RWPE2 (cell line): ENCODE data around the gene AADAC.
"Not testable (repeated sequence)": the region's sequence is repeated elsewhere in the genome, so short reads cannot be mapped to it uniquely, and the experiment has no call there.

Source experiments
- ATAC-seq: fragments of 200-7000 bp; cut with Tn5 transposase; 3 replicates; pipeline ENCODE4 v1.9.1; 2021; ENCODE audit warnings: low read depth
- DNase-seq: peaks from one replicate; pipeline ENCODE4 v3.0.0-alpha.2; 2020; ENCODE audit warnings: low spot score
- H3K27ac ChIP-seq: fragments of 450-650 bp; 2 replicates; pipeline ENCODE4 v1.5.1; 2017; ENCODE audit warnings: mild to moderate bottlenecking; ENCODE audit not compliant: poor library complexity, severe bottlenecking
- H3K27me3 ChIP-seq: fragments of 250-450 bp; sonication (Bioruptor Pico); 2 replicates; pipeline ENCODE4 v1.5.1; 2021; ENCODE audit warnings: mild to moderate bottlenecking, moderate library complexity; ENCODE audit not compliant: insufficient read depth, poor library complexity, severe bottlenecking
- H3K36me3 ChIP-seq: fragments of 250-450 bp; sonication (Bioruptor Pico); 2 replicates; pipeline ENCODE4 v1.5.1; 2020; ENCODE audit warnings: low read depth, mild to moderate bottlenecking, moderate library complexity
- H3K4me1 ChIP-seq: fragments of 250-450 bp; sonication (Bioruptor Pico); 2 replicates; pipeline ENCODE4 v1.5.1; 2021; ENCODE audit warnings: mild to moderate bottlenecking, moderate library complexity; ENCODE audit not compliant: insufficient read depth, poor library complexity, severe bottlenecking
- H3K4me3 ChIP-seq: fragments of 250-450 bp; sonication (Bioruptor Pico); 2 replicates; pipeline ENCODE4 v1.5.1; 2021; ENCODE audit warnings: mild to moderate bottlenecking, moderate library complexity; ENCODE audit not compliant: severe bottlenecking
- H3K9me3 ChIP-seq: fragments of 250-450 bp; sonication (Bioruptor Pico); 2 replicates; pipeline ENCODE4 v1.5.1; 2021; ENCODE audit warnings: mild to moderate bottlenecking, moderate library complexity; ENCODE audit not compliant: severe bottlenecking
- TF ChIP-seq, protein P1 (sequence below): fragments of 450-650 bp; IDR thresholded peaks from one replicate; pipeline ENCODE4 v1.5.1; 2017; ENCODE audit warnings: mild to moderate bottlenecking, moderate library complexity; ENCODE audit not compliant: poor library complexity, severe bottlenecking

AADAC gene

DNA sequence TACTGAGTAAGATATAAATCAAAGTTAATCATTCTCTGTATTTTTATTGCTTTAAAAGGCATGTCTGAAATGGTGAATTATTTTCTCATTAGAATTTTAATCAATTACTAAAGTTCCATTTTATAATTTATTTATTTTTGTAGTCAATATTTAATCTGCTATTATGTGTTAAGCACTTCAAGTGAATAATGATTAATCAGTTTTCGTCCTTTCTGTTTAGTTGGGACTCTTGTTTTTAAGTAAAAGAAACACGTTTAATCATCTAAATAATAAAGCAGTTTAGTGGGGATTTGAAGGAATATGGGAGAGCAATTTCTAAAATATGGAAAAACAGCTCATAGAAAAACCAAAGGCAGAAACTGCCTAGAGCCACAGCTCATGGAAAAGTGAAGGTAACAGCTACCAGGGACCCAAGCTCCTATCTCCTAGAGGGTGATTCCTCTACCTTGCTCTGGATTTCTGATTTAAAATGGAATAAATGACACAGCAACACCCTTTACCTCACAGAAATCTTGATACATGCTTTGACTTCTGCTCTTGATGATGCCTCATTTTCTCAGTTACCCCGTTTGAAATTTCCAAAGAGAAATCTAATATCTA, 31.5 kb downstream of the AADAC start:
- Histone ChIP-seq H3K9me3 (no peaks in the 10 kb centered on the region), H3K27ac (no peak overlapping the region), H3K4me3 (no peak overlapping the region), H3K27me3 (no peaks in the 10 kb centered on the region), H3K36me3 (no peaks in the 10 kb centered on the region), H3K4me1 (no peaks in the 10 kb centered on the region)
- ATAC-seq (no peak), DNase-seq (no peak)
- TF ChIP-seq, protein P1, sequence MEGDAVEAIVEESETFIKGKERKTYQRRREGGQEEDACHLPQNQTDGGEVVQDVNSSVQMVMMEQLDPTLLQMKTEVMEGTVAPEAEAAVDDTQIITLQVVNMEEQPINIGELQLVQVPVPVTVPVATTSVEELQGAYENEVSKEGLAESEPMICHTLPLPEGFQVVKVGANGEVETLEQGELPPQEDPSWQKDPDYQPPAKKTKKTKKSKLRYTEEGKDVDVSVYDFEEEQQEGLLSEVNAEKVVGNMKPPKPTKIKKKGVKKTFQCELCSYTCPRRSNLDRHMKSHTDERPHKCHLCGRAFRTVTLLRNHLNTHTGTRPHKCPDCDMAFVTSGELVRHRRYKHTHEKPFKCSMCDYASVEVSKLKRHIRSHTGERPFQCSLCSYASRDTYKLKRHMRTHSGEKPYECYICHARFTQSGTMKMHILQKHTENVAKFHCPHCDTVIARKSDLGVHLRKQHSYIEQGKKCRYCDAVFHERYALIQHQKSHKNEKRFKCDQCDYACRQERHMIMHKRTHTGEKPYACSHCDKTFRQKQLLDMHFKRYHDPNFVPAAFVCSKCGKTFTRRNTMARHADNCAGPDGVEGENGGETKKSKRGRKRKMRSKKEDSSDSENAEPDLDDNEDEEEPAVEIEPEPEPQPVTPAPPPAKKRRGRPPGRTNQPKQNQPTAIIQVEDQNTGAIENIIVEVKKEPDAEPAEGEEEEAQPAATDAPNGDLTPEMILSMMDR: no peak

DNA sequence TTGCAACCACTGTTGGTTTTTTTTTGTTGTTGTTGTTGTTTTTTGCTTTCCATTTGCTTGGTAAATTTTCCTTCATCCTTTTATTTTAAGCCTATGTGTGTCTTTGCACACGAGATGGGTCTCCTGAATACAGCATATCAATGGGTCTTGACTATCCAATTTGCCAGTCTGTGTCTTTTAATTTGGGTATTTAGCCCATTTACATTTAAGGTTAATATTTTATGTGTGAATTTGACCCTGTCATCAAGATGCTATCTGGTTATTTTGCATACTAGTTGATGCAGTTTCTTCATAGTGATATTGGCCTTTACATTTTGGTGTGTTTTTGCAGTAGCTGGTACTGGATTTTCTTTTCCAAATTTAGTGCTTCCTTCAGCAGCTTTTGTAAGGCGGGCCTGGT, 36.1 kb downstream of the AADAC start:
- not testable (repeated sequence) for H3K4me1 ChIP-seq, H3K4me3 ChIP-seq, H3K9me3 ChIP-seq, DNase-seq, H3K27me3 ChIP-seq, H3K36me3 ChIP-seq, ATAC-seq, H3K27ac ChIP-seq

DNA sequence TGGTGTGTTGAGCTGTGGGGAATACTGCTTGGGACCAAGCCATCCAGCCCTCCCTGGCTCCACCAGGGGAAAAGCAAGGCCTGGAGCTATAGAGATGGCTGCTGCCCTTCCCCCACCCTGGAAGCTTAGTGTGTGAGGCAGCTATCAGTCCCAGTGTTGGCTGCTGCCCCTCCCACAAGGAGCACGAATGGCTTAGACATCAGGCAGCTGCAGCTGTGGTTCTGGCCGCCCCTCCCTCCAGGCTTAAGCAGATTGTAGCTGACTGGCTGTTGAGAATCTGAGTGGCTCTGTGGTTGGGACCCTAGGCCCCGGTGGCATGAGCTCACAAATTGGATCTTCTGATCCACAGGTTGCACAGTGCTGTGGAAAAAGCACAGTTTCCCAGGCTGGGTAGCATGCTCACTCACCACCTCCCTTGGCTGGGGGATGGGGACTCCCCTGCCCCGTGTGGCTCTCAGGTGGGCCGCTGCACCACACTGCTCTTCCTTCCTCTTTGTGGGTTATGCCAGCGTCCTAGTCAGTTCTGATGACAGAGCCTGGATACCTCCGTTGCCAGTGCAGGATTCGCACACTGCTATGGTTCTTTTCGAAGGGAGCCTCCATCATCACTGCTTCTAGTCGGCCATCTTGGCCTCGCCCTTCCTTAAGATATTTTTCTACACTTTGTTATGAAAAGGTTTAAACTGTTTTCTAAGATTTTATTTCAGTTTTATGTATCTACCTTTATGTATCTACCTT, 38.3 kb downstream of the AADAC start:
- DNase-seq (no peak), ATAC-seq (no peak)
- TF ChIP-seq, protein P1: no peak
- Histone ChIP-seq H3K4me1 (no peaks in the 10 kb centered on the region), H3K36me3 (no peaks in the 10 kb centered on the region), H3K27me3 (no peaks in the 10 kb centered on the region), H3K9me3 (no peaks in the 10 kb centered on the region), H3K4me3 (no peak overlapping the region), H3K27ac (no peak overlapping the region)

DNA sequence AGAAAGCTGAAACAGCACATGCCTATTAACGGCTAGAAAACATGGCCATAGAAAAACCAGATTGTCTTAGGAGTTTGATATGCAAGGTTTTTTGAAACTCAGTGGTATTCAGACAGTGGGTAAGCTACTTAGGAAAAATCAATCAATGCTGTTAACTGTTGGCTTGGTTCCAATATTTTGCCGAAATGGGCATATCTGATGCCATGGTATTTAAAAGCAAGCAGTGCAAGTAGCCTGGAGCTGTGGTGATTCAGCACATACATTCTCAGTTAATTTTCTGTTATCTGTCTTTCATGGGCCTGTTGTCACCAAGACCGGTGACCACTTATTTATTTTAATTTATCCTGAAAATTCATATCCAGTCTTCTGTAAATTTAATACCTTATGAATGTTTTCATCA, 42.2 kb downstream of the AADAC start:
- TF ChIP-seq, protein P1: no peak
- no peak for ATAC-seq
- Histone ChIP-seq H3K27ac (no peak overlapping the region), H3K27me3 (no peaks in the 10 kb centered on the region), H3K9me3 (no peaks in the 10 kb centered on the region), H3K4me3 (no peak overlapping the region), H3K36me3 (no peaks in the 10 kb centered on the region), H3K4me1 (no peaks in the 10 kb centered on the region)
- DNase-seq: no peak

DNA sequence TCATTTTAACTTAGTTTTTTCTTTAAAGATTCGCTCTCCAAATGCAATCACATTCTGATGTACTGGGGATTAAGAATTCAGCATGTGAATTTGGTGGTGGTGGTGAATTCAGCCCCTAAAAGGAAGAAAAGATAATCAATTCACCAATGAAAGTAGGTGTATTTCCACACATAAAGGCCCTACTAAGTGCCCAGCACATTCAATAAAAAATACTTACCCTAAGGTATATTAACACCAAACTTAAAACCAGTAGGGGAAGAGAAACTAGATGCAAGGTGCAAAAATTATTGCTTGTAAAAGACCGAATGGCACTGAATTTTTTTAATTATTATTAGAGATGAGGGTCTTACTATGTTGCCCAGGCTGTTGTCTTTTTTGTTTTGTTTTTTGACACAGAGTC, 42.7 kb downstream of the AADAC start:
- TF ChIP-seq, protein P1: no peak
- no peaks in the 10 kb centered on the region for H3K27me3 ChIP-seq
- H3K27ac ChIP-seq: no peak overlapping the region
- ATAC-seq: no peak
- H3K4me3 ChIP-seq: no peak overlapping the region
- no peaks in the 10 kb centered on the region for H3K36me3 ChIP-seq
- no peak for DNase-seq
- H3K4me1 ChIP-seq: no peaks in the 10 kb centered on the region
- H3K9me3 ChIP-seq: no peaks in the 10 kb centered on the region
